ENCODE measurements around the gene CFAP210. TPM values are rescaled to one million over a fixed set of nuclear protein-coding genes. Genes with fewer than 3 reads are reported as not detected.
"Not testable (repeated sequence)": the region's sequence is repeated elsewhere in the genome, so short reads cannot be mapped to it uniquely, and the experiment has no call there.

The CFAP210 gene
- total RNA-seq, 1 experiment from 2014 or later, result 0.20 TPM

- DNase-seq (ENCODE audit: extremely low read depth, low read depth), result no peak
Measured at GRCh38 chr2:169636440-169637097, 57.6 kb downstream of the CFAP210 start.

DNA sequence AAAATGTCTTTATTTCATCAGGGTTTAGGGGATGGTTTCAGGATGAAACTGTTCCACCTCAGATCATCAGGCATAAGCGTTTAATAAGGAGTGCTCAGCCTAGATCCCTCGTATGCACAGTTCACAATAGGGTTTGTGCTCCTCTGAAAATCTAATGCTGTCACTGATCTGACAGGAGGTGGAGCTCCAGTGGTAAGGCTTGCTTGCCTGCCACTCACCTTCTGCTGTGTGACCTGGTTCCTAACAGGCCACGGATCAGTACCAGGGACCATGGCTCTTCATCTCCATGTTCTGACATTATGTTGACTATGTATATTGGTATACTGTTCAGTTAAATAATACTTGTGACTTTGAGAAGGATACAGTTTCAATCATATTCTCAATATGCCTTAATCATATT is 68.4 kb downstream of the CFAP210 start:
- no peak for DNase-seq (ENCODE audit: extremely low read depth, low read depth)

- DNase-seq (ENCODE audit: extremely low read depth, low read depth), result no peak
Measured at GRCh38 chr2:169623235-169623634, 71.0 kb downstream of the CFAP210 start.

- no peak for DNase-seq (ENCODE audit: extremely low read depth, low read depth)
Measured at GRCh38 chr2:169620509-169620908, 73.7 kb downstream of the CFAP210 start.

GRCh38 chr2:169619946-169620345 is 74.3 kb downstream of the CFAP210 start:
- no peak for DNase-seq (ENCODE audit: extremely low read depth, low read depth)

DNA sequence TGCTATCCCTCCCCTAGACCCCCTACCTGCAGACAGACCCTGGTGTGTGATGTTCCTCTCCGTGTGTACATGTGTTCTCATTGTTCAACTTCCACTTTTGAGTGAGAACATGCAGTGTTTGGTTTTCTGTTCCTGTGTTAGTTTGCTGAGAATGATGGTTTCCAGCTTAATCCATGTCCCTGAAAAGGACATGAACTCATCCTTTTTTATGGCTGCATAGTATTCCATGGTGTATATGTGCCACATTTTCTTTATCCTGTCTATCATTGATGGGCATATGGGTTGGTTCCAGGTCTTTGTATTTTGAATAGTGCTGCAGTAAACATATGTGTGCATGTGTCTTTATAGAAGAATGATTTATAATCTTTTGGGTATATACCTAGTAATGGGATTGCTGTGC is 78.2 kb downstream of the CFAP210 start:
- DNase-seq (ENCODE audit: extremely low read depth, low read depth), result not testable (repeated sequence)

DNA sequence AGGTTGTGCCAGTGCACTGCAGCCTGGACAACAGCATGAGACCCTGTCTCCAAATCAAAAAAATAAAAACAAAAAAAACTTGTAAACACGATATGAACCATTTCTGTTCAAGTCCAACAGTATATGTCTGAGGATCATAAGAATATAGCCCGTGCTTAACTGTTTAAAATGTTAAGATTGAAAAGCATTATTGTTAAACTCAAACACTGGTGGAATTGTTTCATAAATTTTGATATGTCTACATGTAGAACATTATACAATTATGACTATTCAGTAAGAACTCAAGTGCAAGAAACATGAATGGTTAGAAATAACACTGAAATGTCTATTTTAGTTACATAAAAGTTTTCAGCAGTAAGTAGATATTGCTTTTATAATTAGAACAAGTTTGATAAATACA is 80.3 kb downstream of the CFAP210 start:
- no peak for DNase-seq (ENCODE audit: extremely low read depth, low read depth)

DNA sequence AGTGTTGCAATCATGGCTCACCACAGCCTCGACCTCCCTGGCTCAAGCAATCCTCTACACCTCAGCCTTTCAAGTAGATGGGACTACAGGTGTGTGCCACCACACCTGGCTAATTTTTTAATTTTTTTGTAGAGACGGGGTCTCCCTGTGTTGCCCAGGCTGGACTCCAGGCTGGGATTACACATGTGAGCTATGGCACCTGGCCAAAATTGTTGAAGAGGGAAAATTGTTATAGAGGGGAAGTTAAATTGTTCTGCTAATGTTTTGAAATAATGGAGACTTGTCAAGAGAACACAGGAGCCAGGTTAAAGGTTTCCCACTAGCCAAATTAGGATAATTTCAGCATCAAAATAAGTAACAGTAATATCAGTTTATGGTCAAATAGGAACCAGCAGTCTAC is 84.9 kb downstream of the CFAP210 start:
- no peak for DNase-seq (ENCODE audit: extremely low read depth, low read depth)

- no peak for DNase-seq (ENCODE audit: extremely low read depth, low read depth)
Measured at GRCh38 chr2:169599568-169599967, 94.6 kb downstream of the CFAP210 start.

DNA sequence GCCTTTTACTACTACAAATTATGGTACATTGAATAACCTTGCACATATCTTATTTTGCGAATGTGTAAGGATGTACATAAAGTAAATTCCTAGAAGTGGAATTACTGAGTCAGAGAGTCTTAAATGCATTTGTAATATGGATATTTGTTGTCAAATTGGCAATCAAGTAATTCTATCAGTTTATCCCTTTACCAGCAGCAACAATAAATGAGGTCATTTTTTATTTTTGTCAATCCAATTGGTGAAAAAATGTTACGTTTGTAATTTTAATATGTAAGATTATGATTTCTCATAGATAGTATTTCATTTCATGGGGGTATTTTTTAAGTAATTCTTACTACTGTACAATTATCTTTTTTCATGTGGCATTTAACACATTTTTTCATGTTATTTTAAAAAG is 95.2 kb downstream of the CFAP210 start:
- DNase-seq (ENCODE audit: extremely low read depth, low read depth), result no peak

DNA sequence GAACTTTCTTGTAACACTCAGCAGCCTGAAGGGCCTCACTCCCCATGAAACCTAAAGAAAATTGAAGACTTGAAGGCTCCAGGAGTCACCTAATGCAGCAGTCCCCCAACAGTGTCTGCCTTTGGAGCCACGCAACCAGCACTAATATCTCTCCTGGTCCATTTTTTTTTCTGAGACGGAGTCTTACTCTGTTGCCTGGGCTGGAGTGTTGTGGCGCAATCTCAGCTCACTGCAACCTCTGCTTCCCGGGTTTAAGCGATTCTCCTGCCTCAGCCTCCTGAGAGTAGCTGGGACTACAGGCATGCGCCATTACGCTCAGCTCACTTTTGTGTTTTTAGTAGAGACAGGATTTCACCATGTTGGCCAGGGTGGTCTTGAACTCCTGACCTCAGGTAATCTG is 97.7 kb downstream of the CFAP210 start:
- DNase-seq (ENCODE audit: extremely low read depth, low read depth), result not testable (repeated sequence)

Small RNA genes within 50 kb of the gene (small RNA-seq; reads per million reads assigned to genes)
- gene RF00432, result 0 reads per million in 2 experiments

Other genes with a start within 250 kb of the CFAP210 start
- 5.4 and 6.2 TPM in 2 replicates for gene BBS5, start 214.9 kb downstream of the CFAP210 start, total RNA-seq (2014; rRNA removed; shearing (Covaris generic))
- gene KLHL41, start 184.7 kb downstream of the CFAP210 start, total RNA-seq (2014; rRNA removed; shearing (Covaris generic)), result not detected in 2 replicates
- 38.4 and 45.4 TPM in 2 replicates for gene FASTKD1, start 120.5 kb downstream of the CFAP210 start, total RNA-seq (2014; rRNA removed; shearing (Covaris generic))
- 32.0 and 34.0 TPM in 2 replicates for gene PPIG, start 110.1 kb downstream of the CFAP210 start, total RNA-seq (2014; rRNA removed; shearing (Covaris generic))
- 3.8 and 5.5 TPM in 2 replicates for gene PHOSPHO2, start 64 bp upstream of the CFAP210 start, total RNA-seq (2014; rRNA removed; shearing (Covaris generic))
- gene KLHL23, start 39.4 kb upstream of the CFAP210 start, total RNA-seq (2014; rRNA removed; shearing (Covaris generic)), result 19.6 and 26.1 TPM in 2 replicates
- gene SSB, start 104.5 kb upstream of the CFAP210 start, total RNA-seq (2014; rRNA removed; shearing (Covaris generic)), result 173 and 197 TPM in 2 replicates
- gene METTL5, start 130.5 kb upstream of the CFAP210 start, total RNA-seq (2014; rRNA removed; shearing (Covaris generic)), result 154 and 170 TPM in 2 replicates
- 23.8 and 25.5 TPM in 2 replicates for gene UBR3, start 133.0 kb upstream of the CFAP210 start, total RNA-seq (2014; rRNA removed; shearing (Covaris generic))